Panc1 (cell line): ENCODE results near the gene TNIP1. TPM values are rescaled to one million over a fixed set of nuclear protein-coding genes. Genes with fewer than 3 reads are reported as not detected.

Experiments
- ATAC-seq: fragments of 200-7000 bp; cut with Tn5 transposase; 2 replicates; pipeline ENCODE4 v1.9.1; 2020; ENCODE audit warnings: mild to moderate bottlenecking, moderate library complexity
- BruUV-seq: library from RNA; stranded (reverse); fragments of 400-500 nt; replicated peaks from 2 replicates; lab custom pipeline; 2021; lab: Mats Ljungman, UMichigan
- CTCF ChIA-PET: fragments of 300-600 bp; sonication (Branson Sonifier 250); formaldehyde crosslinking; loops from one replicate; lab custom pipeline; 2022; ENCODE audit warnings: antibody characterized with exemption; lab: Charles Lee
- POLR2A ChIA-PET: fragments of 300-600 bp; sonication (Branson Sonifier 250); formaldehyde crosslinking; loops from one replicate; lab custom pipeline; 2022; ENCODE audit warnings: antibody characterized with exemption; lab: Charles Lee
- DNase-seq: peaks from one replicate; pipeline ENCODE4 v3.0.0-alpha.2; 2010; ENCODE audit warnings: low read depth, low spot score
- H3K27ac ChIP-seq: 2 replicates; pipeline ENCODE4 v1.5.1; 2011; ENCODE audit warnings: mild to moderate bottlenecking, low read length, inconsistent platforms
- H3K27me3 ChIP-seq: fragments of 200-500 bp; sonication (Bioruptor generic); 2 replicates; pipeline ENCODE4 v1.6.0; 2014; ENCODE audit warnings: low read length, inconsistent platforms; ENCODE audit not compliant: control insufficient read depth, insufficient read depth
- H3K36me3 ChIP-seq: fragments of 200-500 bp; sonication (Bioruptor generic); 2 replicates; pipeline ENCODE4 v1.5.1; 2014; ENCODE audit warnings: inconsistent platforms, mild to moderate bottlenecking, low read length, moderate library complexity; ENCODE audit not compliant: control insufficient read depth, insufficient read depth
- H3K4me1 ChIP-seq: 2 replicates; pipeline ENCODE4 v1.5.1; 2011; ENCODE audit warnings: inconsistent platforms, mild to moderate bottlenecking, low read length, moderate library complexity; ENCODE audit not compliant: control insufficient read depth, insufficient read depth
- H3K4me3 ChIP-seq, 2 experiments: 2 replicates each; pipeline ENCODE4 v1.5.1; 2011 to 2012; ENCODE audit warnings: low read depth in 2 of 2, low read length in 2 of 2, mild to moderate bottlenecking in 2 of 2, inconsistent platforms in 1 of 2, moderate library complexity in 1 of 2
- H3K9me3 ChIP-seq: fragments of 200-500 bp; sonication (Bioruptor generic); 2 replicates; pipeline ENCODE4 v1.5.1; 2014; ENCODE audit warnings: low read depth, mild to moderate bottlenecking, inconsistent platforms, low read length, moderate library complexity; ENCODE audit not compliant: control insufficient read depth, insufficient read depth
- POLR2AphosphoS5 ChIP-seq: IDR thresholded peaks from 2 replicates; pipeline ENCODE4 v1.6.1; 2012; ENCODE audit warnings: mild to moderate bottlenecking, low read depth, low read length, moderate library complexity
- SIN3A ChIP-seq: IDR thresholded peaks from 2 replicates; pipeline ENCODE4 v1.6.1; 2012; ENCODE audit warnings: low read depth, mild to moderate bottlenecking, low read length, moderate library complexity, borderline replicate concordance; ENCODE audit not compliant: insufficient read depth
- TCF7L2 ChIP-seq: IDR thresholded peaks from 2 replicates; pipeline ENCODE4 v1.6.1; 2011; ENCODE audit warnings: mild to moderate bottlenecking, low read depth, low read length, inconsistent platforms
- in situ Hi-C: cut with HindIII; loops from 2 replicates; pipeline ENCODE4 v1.10.0; 2016; ENCODE audit warnings: low sequenced_read_pairs, low pct_unique_long_range_greater_than_20kb
- intact Hi-C: fragments of 100-400 bp; cut with micrococcal nuclease; formaldehyde crosslinking; loops from one replicate; pipeline ENCODE4 v1.10.0; 2022; ENCODE audit not compliant: unreplicated experiment
- total RNA-seq: library from RNA; stranded (reverse); gene quantifications from one replicate; pipeline ENCODE4 v1.2.1, GENCODE V29; 2021; ENCODE audit not compliant: unreplicated experiment
- TF ChIP-seq, protein P1 (sequence below), 2 experiments: IDR thresholded peaks; 2 replicates each; pipeline ENCODE4 v1.6.1; 2011 to 2012; ENCODE audit warnings: low read depth in 2 of 2, control low read depth in 1 of 2, low read length in 1 of 2, mild to moderate bottlenecking in 1 of 2, moderate library complexity in 1 of 2; ENCODE audit not compliant: insufficient read depth in 1 of 2
- TF ChIP-seq, protein P2 (sequence below): fragments of 450-650 bp; IDR thresholded peaks from 2 replicates; pipeline ENCODE4 v1.5.1; 2017; ENCODE audit warnings: mild to moderate bottlenecking

Gene TNIP1
- total RNA-seq, 1 experiment from 2014 or later, result 81.9 TPM

GRCh38 chr5:151058891-151059489 lies 21.8 kb downstream of the TNIP1 start:
- TF ChIP-seq, protein P1, sequence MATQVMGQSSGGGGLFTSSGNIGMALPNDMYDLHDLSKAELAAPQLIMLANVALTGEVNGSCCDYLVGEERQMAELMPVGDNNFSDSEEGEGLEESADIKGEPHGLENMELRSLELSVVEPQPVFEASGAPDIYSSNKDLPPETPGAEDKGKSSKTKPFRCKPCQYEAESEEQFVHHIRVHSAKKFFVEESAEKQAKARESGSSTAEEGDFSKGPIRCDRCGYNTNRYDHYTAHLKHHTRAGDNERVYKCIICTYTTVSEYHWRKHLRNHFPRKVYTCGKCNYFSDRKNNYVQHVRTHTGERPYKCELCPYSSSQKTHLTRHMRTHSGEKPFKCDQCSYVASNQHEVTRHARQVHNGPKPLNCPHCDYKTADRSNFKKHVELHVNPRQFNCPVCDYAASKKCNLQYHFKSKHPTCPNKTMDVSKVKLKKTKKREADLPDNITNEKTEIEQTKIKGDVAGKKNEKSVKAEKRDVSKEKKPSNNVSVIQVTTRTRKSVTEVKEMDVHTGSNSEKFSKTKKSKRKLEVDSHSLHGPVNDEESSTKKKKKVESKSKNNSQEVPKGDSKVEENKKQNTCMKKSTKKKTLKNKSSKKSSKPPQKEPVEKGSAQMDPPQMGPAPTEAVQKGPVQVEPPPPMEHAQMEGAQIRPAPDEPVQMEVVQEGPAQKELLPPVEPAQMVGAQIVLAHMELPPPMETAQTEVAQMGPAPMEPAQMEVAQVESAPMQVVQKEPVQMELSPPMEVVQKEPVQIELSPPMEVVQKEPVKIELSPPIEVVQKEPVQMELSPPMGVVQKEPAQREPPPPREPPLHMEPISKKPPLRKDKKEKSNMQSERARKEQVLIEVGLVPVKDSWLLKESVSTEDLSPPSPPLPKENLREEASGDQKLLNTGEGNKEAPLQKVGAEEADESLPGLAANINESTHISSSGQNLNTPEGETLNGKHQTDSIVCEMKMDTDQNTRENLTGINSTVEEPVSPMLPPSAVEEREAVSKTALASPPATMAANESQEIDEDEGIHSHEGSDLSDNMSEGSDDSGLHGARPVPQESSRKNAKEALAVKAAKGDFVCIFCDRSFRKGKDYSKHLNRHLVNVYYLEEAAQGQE (IDR thresholded peaks at IDR 0.05; ENCODE audit: insufficient read depth in 1 of 2, low read depth in 2 of 2, low read length in 1 of 2), result no peak
- TF ChIP-seq POLR2AphosphoS5, result no peak
- TF ChIP-seq TCF7L2, result no peak
- TF ChIP-seq SIN3A, result no peak
- TF ChIP-seq, protein P2, sequence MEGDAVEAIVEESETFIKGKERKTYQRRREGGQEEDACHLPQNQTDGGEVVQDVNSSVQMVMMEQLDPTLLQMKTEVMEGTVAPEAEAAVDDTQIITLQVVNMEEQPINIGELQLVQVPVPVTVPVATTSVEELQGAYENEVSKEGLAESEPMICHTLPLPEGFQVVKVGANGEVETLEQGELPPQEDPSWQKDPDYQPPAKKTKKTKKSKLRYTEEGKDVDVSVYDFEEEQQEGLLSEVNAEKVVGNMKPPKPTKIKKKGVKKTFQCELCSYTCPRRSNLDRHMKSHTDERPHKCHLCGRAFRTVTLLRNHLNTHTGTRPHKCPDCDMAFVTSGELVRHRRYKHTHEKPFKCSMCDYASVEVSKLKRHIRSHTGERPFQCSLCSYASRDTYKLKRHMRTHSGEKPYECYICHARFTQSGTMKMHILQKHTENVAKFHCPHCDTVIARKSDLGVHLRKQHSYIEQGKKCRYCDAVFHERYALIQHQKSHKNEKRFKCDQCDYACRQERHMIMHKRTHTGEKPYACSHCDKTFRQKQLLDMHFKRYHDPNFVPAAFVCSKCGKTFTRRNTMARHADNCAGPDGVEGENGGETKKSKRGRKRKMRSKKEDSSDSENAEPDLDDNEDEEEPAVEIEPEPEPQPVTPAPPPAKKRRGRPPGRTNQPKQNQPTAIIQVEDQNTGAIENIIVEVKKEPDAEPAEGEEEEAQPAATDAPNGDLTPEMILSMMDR, result no peak
- H3K4me1 ChIP-seq, result no peaks in the 10 kb centered on the region; the same call in 1 of the 2 replicates
- ChIA-PET POLR2A (interaction anchor here (0.5 kb wide), 1 partner anchor 24 kb away, joined by 10 read pairs; no protein-coding TSS in a partner anchor), CTCF (interaction anchor here (1.0 kb wide), 1 partner anchor 56 kb away, joined by 3 read pairs; no protein-coding TSS in a partner anchor)
- no peaks in the 10 kb centered on the region for H3K9me3 ChIP-seq
- BruUV-seq, result no TSS peak
- no peak overlapping the region for H3K4me3 ChIP-seq
- intact Hi-C loops, result no loop called here
- no peak overlapping the region for H3K27ac ChIP-seq
- DNase-seq (no peak), ATAC-seq (no peak)
- 0 out of 2 replicates have a peak, but pooled peaks cover 2% of the 10 kb centered on the region for H3K36me3 ChIP-seq
- no peaks in the 10 kb centered on the region for H3K27me3 ChIP-seq
- in situ Hi-C loops, result no loop called here

- no peak for TF ChIP-seq SIN3A
- TF ChIP-seq, protein P2, result no peak
- TF ChIP-seq POLR2AphosphoS5, result no peak
- no peak for TF ChIP-seq TCF7L2
- TF ChIP-seq, protein P1 (IDR thresholded peaks at IDR 0.05; ENCODE audit: insufficient read depth in 1 of 2, low read depth in 2 of 2, low read length in 1 of 2), result no peak
- intact Hi-C loops, result no loop called here
- no peak overlapping the region for H3K27ac ChIP-seq
- H3K4me3 ChIP-seq, result no peak overlapping the region
- no peaks in the 10 kb centered on the region for H3K27me3 ChIP-seq
- DNase-seq (no peak), ATAC-seq (no peak)
- no peaks in the 10 kb centered on the region for H3K9me3 ChIP-seq
- POLR2A ChIA-PET, result no interaction called here
- no peaks in the 10 kb centered on the region; the same call in 1 of the 2 replicates for H3K4me1 ChIP-seq
- in situ Hi-C loops, result no loop called here
- 0 out of 2 replicates have a peak, but pooled peaks cover 2% of the 10 kb centered on the region for H3K36me3 ChIP-seq
- CTCF ChIA-PET, result interaction anchor here (1.0 kb wide), 1 partner anchor 56 kb away, joined by 3 read pairs; no protein-coding TSS in a partner anchor
- no TSS peak for BruUV-seq
These were observed 22.5 kb downstream of the TNIP1 start for GRCh38 chr5:151058301-151058700.
